SK-N-SH (cell line): ENCODE measurements around the gene MYLK. TPM values are rescaled to one million over a fixed set of nuclear protein-coding genes. Genes with fewer than 3 reads are reported as not detected.

ENCODE experiments used
- CTCF ChIA-PET: fragments of 300-600, 350-600 bp; formaldehyde crosslinking; extraction: SDS; loops from one replicate; lab custom pipeline; 2021; lab: Yijun Ruan, JAX
- POLR2A ChIA-PET: fragments of 350-600 bp; sonication (Branson Sonifier 250); formaldehyde crosslinking; extraction: SDS; loops from one replicate; lab custom pipeline; 2020; ENCODE audit warnings: antibody characterized with exemption, inconsistent platforms; lab: Yijun Ruan, JAX
- DNase-seq: peaks from one replicate; pipeline ENCODE4 v3.0.0; 2012
- H2AFZ ChIP-seq: fragments of 200-600 bp; sonication (generic); 2 replicates; pipeline ENCODE4 v1.8.1; 2016; ENCODE audit warnings: antibody characterized with exemption, mild to moderate bottlenecking, low read depth
- H3F3A ChIP-seq: fragments of 200-600 bp; sonication (generic); replicated peaks from 2 replicates; pipeline ENCODE3; 2016; ENCODE audit warnings: antibody characterized with exemption, mild to moderate bottlenecking; ENCODE audit not compliant: insufficient read depth
- H3K27ac ChIP-seq, 2 experiments: fragments of 200-500 bp in 1 of 2; fragments of 200-600 bp in 1 of 2; sonication (Bioruptor generic) in 1 of 2; sonication (generic), shearing (Covaris generic) in 1 of 2; 2 replicates each; pipeline versions ENCODE4 v1.5.1 to v1.6.1; 2014 to 2016; ENCODE audit warnings: low read depth in 2 of 2, inconsistent platforms in 1 of 2, low read length in 1 of 2, mild to moderate bottlenecking in 1 of 2, mixed read lengths in 1 of 2
- H3K27me3 ChIP-seq: fragments of 200-600 bp; sonication (generic), shearing (Covaris generic); 2 replicates; pipeline ENCODE4 v1.6.1; 2016; ENCODE audit warnings: mixed run types; ENCODE audit not compliant: insufficient read depth
- H3K36me3 ChIP-seq, 2 experiments: fragments of 200-500 bp in 1 of 2; fragments of 200-600 bp in 1 of 2; sonication (Bioruptor generic) in 1 of 2; sonication (generic) in 1 of 2; replicated peaks in 1 of 2; 2 replicates each; pipeline versions ENCODE3 to v1.5.1; 2014 to 2016; ENCODE audit warnings: low read length in 1 of 2, mild to moderate bottlenecking in 1 of 2; ENCODE audit not compliant: insufficient read depth in 2 of 2, control insufficient read depth in 1 of 2
- H3K4me1 ChIP-seq, 2 experiments: fragments of 200-500 bp in 1 of 2; fragments of 200-600 bp in 1 of 2; sonication (Bioruptor generic) in 1 of 2; sonication (generic), shearing (Covaris generic) in 1 of 2; 2 replicates each; pipeline versions ENCODE4 v1.5.1 to v1.6.1; 2014 to 2016; ENCODE audit warnings: low read depth in 1 of 2, low read length in 1 of 2, mixed run types in 1 of 2; ENCODE audit not compliant: insufficient read depth in 2 of 2, control insufficient read depth in 1 of 2
- H3K4me2 ChIP-seq: fragments of 200-600 bp; sonication (generic), shearing (Covaris generic); 2 replicates; pipeline ENCODE4 v1.6.1; 2017; ENCODE audit warnings: mixed run types
- H3K4me3 ChIP-seq, 2 experiments: fragments of 200-500 bp in 1 of 2; fragments of 200-600 bp in 1 of 2; sonication (Bioruptor generic) in 1 of 2; sonication (generic), shearing (Covaris generic) in 1 of 2; 2 replicates each; pipeline versions ENCODE4 v1.5.1 to v1.8.1; 2014 to 2016; ENCODE audit warnings: low read depth in 2 of 2, inconsistent platforms in 1 of 2, low read length in 1 of 2, mild to moderate bottlenecking in 1 of 2, mixed read lengths in 1 of 2, moderate library complexity in 1 of 2
- H3K79me2 ChIP-seq: fragments of 200-600 bp; sonication (generic); 2 replicates; pipeline ENCODE4 v1.8.1; 2017; ENCODE audit warnings: mild to moderate bottlenecking; ENCODE audit not compliant: insufficient read depth
- H3K9ac ChIP-seq: fragments of 200-600 bp; sonication (generic); 2 replicates; pipeline ENCODE4 v1.6.1; 2017; ENCODE audit warnings: mixed run types
- H3K9me2 ChIP-seq: fragments of 200-600 bp; sonication (generic); 2 replicates; pipeline ENCODE4 v1.6.1; 2017; ENCODE audit warnings: mixed run types
- H3K9me3 ChIP-seq: fragments of 200-600 bp; sonication (generic); 2 replicates; pipeline ENCODE4 v1.6.1; 2017; ENCODE audit warnings: mixed run types, mild to moderate bottlenecking, moderate library complexity
- H4K20me1 ChIP-seq: fragments of 200-600 bp; sonication (generic); 2 replicates; pipeline ENCODE4 v1.6.1; 2017; ENCODE audit warnings: mild to moderate bottlenecking, mixed run types; ENCODE audit not compliant: insufficient read depth
- ELF1 ChIP-seq: IDR thresholded peaks from 2 replicates; pipeline ENCODE4 v1.4.0; 2012
- EP300 ChIP-seq, 2 experiments: IDR thresholded peaks; 2 replicates each; pipeline versions ENCODE4 v1.4.0 to v1.6.1; 2012; ENCODE audit warnings: borderline replicate concordance in 1 of 2, low read depth in 1 of 2, low read length in 1 of 2
- FOXJ3 ChIP-seq: sonication (generic); formaldehyde crosslinking; IDR thresholded peaks from 2 replicates; pipeline ENCODE4 v1.5.1; 2020; ENCODE audit warnings: mild to moderate bottlenecking, missing genetic modification reagents
- FOXM1 ChIP-seq: IDR thresholded peaks from 2 replicates; pipeline ENCODE4 v1.4.0; 2012; ENCODE audit warnings: low read depth, mild to moderate bottlenecking
- GABPA ChIP-seq: IDR thresholded peaks from 2 replicates; pipeline ENCODE4 v1.4.0; 2012; ENCODE audit warnings: low read depth, mild to moderate bottlenecking
- GATA2 ChIP-seq: sonication (generic); formaldehyde crosslinking; IDR thresholded peaks from 2 replicates; pipeline ENCODE4 v1.5.0; 2020; ENCODE audit warnings: mild to moderate bottlenecking, missing genetic modification reagents
- MEF2A ChIP-seq: IDR thresholded peaks from 2 replicates; pipeline ENCODE4 v1.4.0; 2012; ENCODE audit warnings: low read depth, borderline replicate concordance
- MXI1 ChIP-seq: IDR thresholded peaks from 2 replicates; pipeline ENCODE4 v1.6.1; 2012; ENCODE audit warnings: mild to moderate bottlenecking, low read depth, low read length, improper control_type of control experiment
- NFIC ChIP-seq: IDR thresholded peaks from 2 replicates; pipeline ENCODE4 v1.4.0; 2012; ENCODE audit warnings: borderline replicate concordance
- RAD21 ChIP-seq: IDR thresholded peaks from 2 replicates; pipeline ENCODE4 v1.6.1; 2012; ENCODE audit warnings: mild to moderate bottlenecking, low read length
- REST ChIP-seq: IDR thresholded peaks from 2 replicates; pipeline ENCODE4 v1.6.1; 2012; ENCODE audit warnings: mild to moderate bottlenecking, low read depth, low read length, moderate library complexity
- RXRA ChIP-seq: IDR thresholded peaks from 2 replicates; pipeline ENCODE4 v1.4.0; 2012; ENCODE audit warnings: low read depth, mild to moderate bottlenecking, borderline replicate concordance
- SMC3 ChIP-seq: IDR thresholded peaks from 2 replicates; pipeline ENCODE4 v1.6.1; 2012; ENCODE audit warnings: low read depth, low read length, improper control_type of control experiment
- TEAD4 ChIP-seq: IDR thresholded peaks from 2 replicates; pipeline ENCODE4 v1.4.0; 2012; ENCODE audit warnings: mild to moderate bottlenecking, borderline replicate concordance; ENCODE audit not compliant: insufficient read depth
- USF1 ChIP-seq: IDR thresholded peaks from 2 replicates; pipeline ENCODE4 v1.4.0; 2012; ENCODE audit warnings: low read depth, borderline replicate concordance
- USF2 ChIP-seq: fragments of 150-350 bp; IDR thresholded peaks from 2 replicates; pipeline ENCODE4 v1.6.1; 2017; ENCODE audit warnings: antibody characterized with exemption, low read length, low read depth, borderline replicate concordance
- YY1 ChIP-seq: IDR thresholded peaks from 2 replicates; pipeline ENCODE4 v1.4.0; 2012; ENCODE audit warnings: low read depth, mild to moderate bottlenecking
- WGBS: methylation state at CpG from one replicate; pipeline ENCODE4 v1.1.6; 2017; ENCODE audit warnings: low lambda C conversion rate; 5-methylcytosine and 5-hydroxymethylcytosine counted together
- polyA plus RNA-seq, 3 experiments: library from polyadenylated mRNA; depleted of rRNA; stranded (reverse); fragments of >200 nt; gene quantifications; 2 replicates each; pipeline ENCODE4 v1.2.3, GENCODE V29; 2012

The MYLK gene
- polyA plus RNA-seq, 1 of the 3 experiments (the other 2 are of a cell fraction) = 272 TPM

- Histone ChIP-seq H3K79me2 (peaks cover 93% of the 10 kb centered on the region), H3K9me3 (peaks cover 15% of the 10 kb centered on the region), H3K9ac (no peak overlapping the region), H3K36me3 (peaks cover 28 to 85% of the 10 kb centered on the region in 2 experiments), H3K9me2 (no peaks in the 10 kb centered on the region), H3K4me3 (no peak overlapping the region), H3K27ac (no peak overlapping the region), H3K27me3 (no peaks in the 10 kb centered on the region), H4K20me1 (no peaks in the 10 kb centered on the region), H3K4me2 (no peak overlapping the region), H2AFZ (no peak overlapping the region), H3F3A (peaks cover 50% of the 10 kb centered on the region), H3K4me1 (no peaks in the 10 kb centered on the region; a peak in 2 of 4 replicates)
- POLR2A ChIA-PET = no interaction called here
- CTCF ChIA-PET = interaction anchor here (0.6 kb wide), 1 partner anchor 221 kb away, joined by 3 read pairs; no protein-coding TSS in a partner anchor
- DNase-seq = no peak
- WGBS = 94% methylated on average over 2 of the region's 2 CpGs
- TF ChIP-seq MEF2A (no peak), SMC3 (no peak), TEAD4 (no peak), EP300 (IDR thresholded peaks at IDR 0.05; ENCODE audit: borderline replicate concordance in 1 of 2, low read depth in 1 of 2, low read length in 1 of 2) (no peak), GATA2 (no peak), REST (no peak), MXI1 (no peak), USF1 (no peak), RXRA (no peak), NFIC (no peak), FOXM1 (no peak), USF2 (no peak)
Observed at GRCh38 chr3:123840961-123841360, 43.2 kb downstream of the MYLK start.

GRCh38 chr3:123837858-123838257, 46.3 kb downstream of the MYLK start:
- peaks cover 87% of the 10 kb centered on the region for H3K79me2 ChIP-seq
- no peaks in the 10 kb centered on the region for H4K20me1 ChIP-seq
- no peak for DNase-seq
- H3K9me2 ChIP-seq = no peaks in the 10 kb centered on the region
- CTCF ChIA-PET = interaction anchor here (0.9 kb wide), 1 partner anchor 12 kb away, joined by 3 read pairs; no protein-coding TSS in a partner anchor
- peaks cover 14% of the 10 kb centered on the region for H3K9me3 ChIP-seq
- H3K27me3 ChIP-seq = no peaks in the 10 kb centered on the region
- H3F3A ChIP-seq = peaks cover 71% of the 10 kb centered on the region
- no peak overlapping the region for H3K27ac ChIP-seq
- no peak overlapping the region for H3K4me2 ChIP-seq
- H3K4me1 ChIP-seq = peaks cover 0 to 18% of the 10 kb centered on the region in 2 experiments; a peak in 3 of 4 replicates
- H2AFZ ChIP-seq = no peak overlapping the region
- no peak overlapping the region for H3K4me3 ChIP-seq
- peaks cover 22 to 70% of the 10 kb centered on the region in 2 experiments for H3K36me3 ChIP-seq
- no peak overlapping the region for H3K9ac ChIP-seq
- POLR2A ChIA-PET = no interaction called here
- TF ChIP-seq FOXJ3 (CRISPR knock-in tag) (no peak), GABPA (no peak), USF2 (no peak), FOXM1 (no peak), ELF1 (no peak), RXRA (no peak), RAD21 (no peak), YY1 (no peak)
